H9 (cell line): ENCODE results near the gene NFU1. TPM values are rescaled to one million over a fixed set of nuclear protein-coding genes. Genes with fewer than 3 reads are reported as not detected.

Source experiments
- DNase-seq: peaks from one replicate; pipeline ENCODE4 v3.0.0-alpha.2; 2017
- H2AFZ ChIP-seq: one replicate; pipeline ENCODE4 v1.6.1; 2013; ENCODE audit warnings: mild to moderate bottlenecking, low read length, control low read depth, moderate library complexity
- H2AK5ac ChIP-seq: 2 replicates; pipeline ENCODE4 v1.6.1; 2013; ENCODE audit warnings: low read length, control low read depth, mixed read lengths; ENCODE audit not compliant: insufficient read length
- H2BK120ac ChIP-seq: one replicate; pipeline ENCODE4 v1.6.1; 2013; ENCODE audit warnings: low read depth, mild to moderate bottlenecking, low read length, control low read depth, inconsistent platforms; ENCODE audit not compliant: poor library complexity, severe bottlenecking
- H2BK12ac ChIP-seq: 2 replicates; pipeline ENCODE4 v1.6.1; 2013; ENCODE audit warnings: low read length, control low read depth, mixed read lengths, low read depth; ENCODE audit not compliant: insufficient read length
- H2BK15ac ChIP-seq: 2 replicates; pipeline ENCODE4 v1.6.1; 2013; ENCODE audit warnings: low read depth, low read length, control low read depth
- H2BK20ac ChIP-seq: one replicate; pipeline ENCODE4 v1.6.1; 2013; ENCODE audit warnings: low read depth, mild to moderate bottlenecking, low read length, control low read depth, inconsistent platforms; ENCODE audit not compliant: poor library complexity, severe bottlenecking
- H2BK5ac ChIP-seq: 2 replicates; pipeline ENCODE4 v1.6.1; 2013; ENCODE audit warnings: low read length, control low read depth, mixed read lengths; ENCODE audit not compliant: insufficient read length
- H3K14ac ChIP-seq: 2 replicates; pipeline ENCODE4 v1.6.1; 2013; ENCODE audit warnings: low read length, control low read depth; ENCODE audit not compliant: insufficient read depth
- H3K18ac ChIP-seq: 2 replicates; pipeline ENCODE4 v1.6.1; 2013; ENCODE audit warnings: low read depth, mild to moderate bottlenecking, mixed read lengths, low read length, control low read depth; ENCODE audit not compliant: insufficient read length
- H3K23ac ChIP-seq: 2 replicates; pipeline ENCODE4 v1.6.1; 2013; ENCODE audit warnings: low read length, control low read depth, mixed read lengths, low read depth; ENCODE audit not compliant: insufficient read length
- H3K23me2 ChIP-seq: 2 replicates; pipeline ENCODE4 v1.6.1; 2013; ENCODE audit warnings: low read depth, mild to moderate bottlenecking, mixed read lengths, low read length, control low read depth; ENCODE audit not compliant: insufficient read length, poor library complexity, severe bottlenecking
- H3K27ac ChIP-seq: 2 replicates; pipeline ENCODE4 v1.5.1; 2013; ENCODE audit warnings: low read length, control low read depth, mixed read lengths, low read depth; ENCODE audit not compliant: insufficient read length
- H3K27me3 ChIP-seq: 2 replicates; pipeline ENCODE4 v1.6.1; 2013; ENCODE audit warnings: low read length, control low read depth, inconsistent platforms; ENCODE audit not compliant: insufficient read depth
- H3K4ac ChIP-seq: 2 replicates; pipeline ENCODE4 v1.6.1; 2013; ENCODE audit warnings: low read depth, mild to moderate bottlenecking, control low read depth, inconsistent platforms, low read length, moderate library complexity
- H3K4me1 ChIP-seq: 2 replicates; pipeline ENCODE4 v1.6.1; 2013; ENCODE audit warnings: low read length, control low read depth, inconsistent platforms; ENCODE audit not compliant: insufficient read depth
- H3K4me2 ChIP-seq: 2 replicates; pipeline ENCODE4 v1.6.1; 2013; ENCODE audit warnings: low read length, control low read depth, mixed read lengths; ENCODE audit not compliant: insufficient read length, insufficient read depth
- H3K56ac ChIP-seq: 2 replicates; pipeline ENCODE4 v1.6.1; 2013; ENCODE audit warnings: low read depth, mild to moderate bottlenecking, mixed read lengths, low read length, control low read depth; ENCODE audit not compliant: insufficient read length
- H3K79me1 ChIP-seq: 2 replicates; pipeline ENCODE4 v1.6.1; 2013; ENCODE audit warnings: low read depth, mild to moderate bottlenecking, moderate library complexity, low read length, control low read depth, inconsistent platforms; ENCODE audit not compliant: insufficient read depth, poor library complexity, severe bottlenecking
- H3K79me2 ChIP-seq: 2 replicates; pipeline ENCODE4 v1.6.1; 2013; ENCODE audit warnings: low read length, control low read depth, inconsistent platforms; ENCODE audit not compliant: insufficient read depth
- H3K9ac ChIP-seq: 2 replicates; pipeline ENCODE4 v1.6.1; 2013; ENCODE audit warnings: low read length, control low read depth, mixed read lengths; ENCODE audit not compliant: insufficient read length; ENCODE audit errors: extremely low read depth
- H3K9me3 ChIP-seq: one replicate; pipeline ENCODE4 v1.6.1; 2013; ENCODE audit warnings: low read depth, low read length, inconsistent platforms; ENCODE audit not compliant: control insufficient read depth
- H3T11ph ChIP-seq: one replicate; pipeline ENCODE4 v1.6.1; 2013; ENCODE audit warnings: mild to moderate bottlenecking, low read length, control low read depth, inconsistent platforms
- H4K20me1 ChIP-seq: one replicate; pipeline ENCODE4 v1.6.1; 2013; ENCODE audit not compliant: control insufficient read depth, insufficient read length, insufficient read depth
- H4K5ac ChIP-seq: 2 replicates; pipeline ENCODE4 v1.6.1; 2013; ENCODE audit warnings: low read depth, mild to moderate bottlenecking, mixed read lengths, low read length, control low read depth; ENCODE audit not compliant: insufficient read length
- H4K8ac ChIP-seq: replicated peaks from 2 replicates; pipeline ENCODE4 v1.6.1; 2013; ENCODE audit warnings: low read length, control low read depth, mixed read lengths, low read depth; ENCODE audit not compliant: insufficient read length
- H4K91ac ChIP-seq: 2 replicates; pipeline ENCODE4 v1.6.1; 2013; ENCODE audit warnings: low read depth, mild to moderate bottlenecking, moderate library complexity, mixed read lengths, low read length, control low read depth; ENCODE audit not compliant: insufficient read length
- H3K27ac Mint-ChIP-seq, 3 experiments: 2 replicates in 2 of 3; 3 replicates in 1 of 3; pipeline ENCODE4 v1.8.0; 2020 to 2021; ENCODE audit warnings: mixed read lengths in 3 of 3, mild to moderate bottlenecking in 1 of 3, moderate library complexity in 1 of 3
- H3K27me3 Mint-ChIP-seq: 2 replicates; pipeline ENCODE4 v1.8.0; 2021; ENCODE audit warnings: low read depth, mild to moderate bottlenecking, moderate library complexity, mixed read lengths
- H3K36me3 Mint-ChIP-seq, 3 experiments: 2 replicates in 2 of 3; 3 replicates in 1 of 3; pipeline ENCODE4 v1.8.0; 2020 to 2021; ENCODE audit warnings: low read depth in 3 of 3, mixed read lengths in 3 of 3; ENCODE audit not compliant: insufficient read depth in 1 of 3
- H3K4me1 Mint-ChIP-seq, 2 experiments: 2 replicates each; pipeline ENCODE4 v1.8.0; 2020; ENCODE audit warnings: mixed read lengths in 2 of 2
- H3K4me3 Mint-ChIP-seq, 2 experiments: 2 replicates in 1 of 2; 3 replicates in 1 of 2; pipeline ENCODE4 v1.8.0; 2020 to 2021; ENCODE audit warnings: mild to moderate bottlenecking in 2 of 2, mixed read lengths in 2 of 2, moderate library complexity in 1 of 2
- H3K9me3 Mint-ChIP-seq, 2 experiments: 2 replicates in 1 of 2; 3 replicates in 1 of 2; pipeline ENCODE4 v1.8.0; 2020; ENCODE audit warnings: mild to moderate bottlenecking in 2 of 2, mixed read lengths in 2 of 2, moderate library complexity in 1 of 2
- WGBS: extraction: QIAGEN DNeasy Blood & Tissue Kit; methylation state at CpG from one replicate; pipeline ENCODE4 v1.1.7; 2013; ENCODE audit warnings: missing lambda C conversion rate, low lambda C conversion rate, mixed read lengths; ENCODE audit not compliant: insufficient read length; ENCODE audit errors: extremely low coverage; 5-methylcytosine and 5-hydroxymethylcytosine counted together
- total RNA-seq: library from RNA; stranded (reverse); gene quantifications from 2 replicates; pipeline ENCODE4 v1.2.1, GENCODE V29; 2021
- TF ChIP-seq, protein P1 (sequence below): fragments of 200-600 bp; sonication (generic); conservative IDR thresholded peaks from 3 replicates; pipeline ENCODE4 v1.8.0; 2021; ENCODE audit warnings: antibody characterized with exemption, mild to moderate bottlenecking

Gene NFU1
- total RNA-seq, 1 experiment from 2014 or later = 61.4 TPM

DNA sequence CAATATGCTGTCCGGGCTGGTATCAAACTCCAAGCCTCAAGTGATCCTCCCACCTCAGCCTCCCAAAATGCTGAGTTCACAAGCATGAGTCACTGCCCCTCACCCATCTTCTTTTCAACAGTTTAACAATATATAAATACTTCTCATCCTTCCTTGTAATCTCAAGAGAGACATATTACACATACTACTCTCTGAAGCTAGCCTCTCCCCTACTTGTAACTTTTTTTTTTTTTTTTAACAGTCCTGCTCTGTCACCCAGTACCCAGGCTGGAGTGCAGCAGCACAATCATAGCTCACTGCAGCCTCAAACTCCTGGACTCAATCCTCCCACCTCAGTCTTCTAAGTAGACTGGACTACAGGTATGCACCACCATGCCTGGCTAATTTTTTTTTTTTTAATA, 55.9 kb downstream of the NFU1 start:
- H2BK20ac ChIP-seq = no peak overlapping the region
- H3K79me2 ChIP-seq = peaks cover 5% of the 10 kb centered on the region; the same call in 1 of the 2 replicates

More for the DNA sequence above, 55.9 kb downstream of the NFU1 start:
- Histone ChIP-seq H4K91ac (no peak overlapping the region), H3K14ac (no peak overlapping the region), H2BK120ac (no peak overlapping the region), H3T11ph (no peak overlapping the region), H3K9me3 (no peaks in the 10 kb centered on the region), H3K9ac (no peak overlapping the region), H2BK12ac (no peak overlapping the region), H2BK15ac (no peak overlapping the region), H3K56ac (no peak overlapping the region), H3K4me2 (no peak overlapping the region), H3K27ac (no peak overlapping the region), H4K8ac (no peak overlapping the region), H3K23ac (no peak overlapping the region), H3K23me2 (peaks cover 3% of the 10 kb centered on the region), H2BK5ac (no peak overlapping the region), H3K4me1 (no peaks in the 10 kb centered on the region), H3K27me3 (no peaks in the 10 kb centered on the region), H4K5ac (no peak overlapping the region), H3K4ac (no peak overlapping the region), H3K18ac (no peak overlapping the region), H2AFZ (no peak overlapping the region), H4K20me1 (no peaks in the 10 kb centered on the region), H3K79me1 (peaks cover 3% of the 10 kb centered on the region), H2AK5ac (no peak overlapping the region)
- no peak overlapping the region for H3K4me3 Mint-ChIP-seq
- DNase-seq = no peak
- WGBS = no CpG with 5 or more reads among the region's 1 CpG
- H3K4me1 Mint-ChIP-seq = peaks cover 15 to 22% of the 10 kb centered on the region in 2 experiments
- no peaks in the 10 kb centered on the region for H3K9me3 Mint-ChIP-seq
- peaks cover 2 to 13% (median 8%) of the 10 kb centered on the region in 3 experiments; a peak in 5 of 7 replicates for H3K36me3 Mint-ChIP-seq
- H3K27ac Mint-ChIP-seq = peak overlapping the region; percentile 34 to 88 (median 41); a peak in 4 of 7 replicates
- H3K27me3 Mint-ChIP-seq = no peaks in the 10 kb centered on the region
- TF ChIP-seq, protein P1, sequence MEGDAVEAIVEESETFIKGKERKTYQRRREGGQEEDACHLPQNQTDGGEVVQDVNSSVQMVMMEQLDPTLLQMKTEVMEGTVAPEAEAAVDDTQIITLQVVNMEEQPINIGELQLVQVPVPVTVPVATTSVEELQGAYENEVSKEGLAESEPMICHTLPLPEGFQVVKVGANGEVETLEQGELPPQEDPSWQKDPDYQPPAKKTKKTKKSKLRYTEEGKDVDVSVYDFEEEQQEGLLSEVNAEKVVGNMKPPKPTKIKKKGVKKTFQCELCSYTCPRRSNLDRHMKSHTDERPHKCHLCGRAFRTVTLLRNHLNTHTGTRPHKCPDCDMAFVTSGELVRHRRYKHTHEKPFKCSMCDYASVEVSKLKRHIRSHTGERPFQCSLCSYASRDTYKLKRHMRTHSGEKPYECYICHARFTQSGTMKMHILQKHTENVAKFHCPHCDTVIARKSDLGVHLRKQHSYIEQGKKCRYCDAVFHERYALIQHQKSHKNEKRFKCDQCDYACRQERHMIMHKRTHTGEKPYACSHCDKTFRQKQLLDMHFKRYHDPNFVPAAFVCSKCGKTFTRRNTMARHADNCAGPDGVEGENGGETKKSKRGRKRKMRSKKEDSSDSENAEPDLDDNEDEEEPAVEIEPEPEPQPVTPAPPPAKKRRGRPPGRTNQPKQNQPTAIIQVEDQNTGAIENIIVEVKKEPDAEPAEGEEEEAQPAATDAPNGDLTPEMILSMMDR = no peak
